CD4-positive, alpha-beta T cell treated with Interferon alpha-2 for 1 hour (primary cell): Measurements from ENCODE around the gene CTDSP1.

Experiments used
- DNase-seq, 2 donors: peaks; one replicate each; pipeline ENCODE4 v3.0.0-alpha.2; 2020 to 2022

The CTDSP1 gene

DNA sequence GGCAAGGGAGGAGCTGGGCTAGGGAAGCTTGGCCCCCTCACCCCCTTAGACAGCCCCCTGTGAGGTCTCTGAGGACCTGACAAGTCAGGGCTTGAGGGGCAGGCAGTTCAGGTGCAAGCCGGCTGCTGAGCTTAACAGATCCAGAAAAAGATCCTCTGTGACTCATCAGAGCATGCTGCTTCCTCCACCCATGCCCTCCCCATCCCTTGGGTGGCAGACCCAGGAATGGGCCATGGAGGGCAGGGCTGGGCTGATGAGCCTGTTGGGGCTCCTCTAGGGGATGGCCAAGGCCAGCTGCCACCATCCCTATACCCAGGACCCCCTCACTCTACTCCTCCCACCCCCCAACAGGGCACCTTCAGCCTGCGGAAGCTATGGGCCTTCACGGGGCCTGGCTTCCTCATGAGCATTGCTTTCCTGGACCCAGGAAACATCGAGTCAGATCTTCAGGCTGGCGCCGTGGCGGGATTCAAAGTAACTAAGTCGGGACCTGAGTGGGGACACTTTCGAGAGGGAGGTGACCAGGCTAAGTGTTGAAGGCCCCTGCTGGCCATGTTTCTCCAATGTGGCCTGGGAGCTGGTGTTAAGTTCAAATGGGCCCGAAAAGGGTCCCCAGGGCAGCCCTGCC lies 15.7 kb upstream of the CTDSP1 start:
- DNase-seq, result no peak

GRCh38 chr2:218384975-218385374 lies 14.7 kb upstream of the CTDSP1 start:
- no peak for DNase-seq

DNA sequence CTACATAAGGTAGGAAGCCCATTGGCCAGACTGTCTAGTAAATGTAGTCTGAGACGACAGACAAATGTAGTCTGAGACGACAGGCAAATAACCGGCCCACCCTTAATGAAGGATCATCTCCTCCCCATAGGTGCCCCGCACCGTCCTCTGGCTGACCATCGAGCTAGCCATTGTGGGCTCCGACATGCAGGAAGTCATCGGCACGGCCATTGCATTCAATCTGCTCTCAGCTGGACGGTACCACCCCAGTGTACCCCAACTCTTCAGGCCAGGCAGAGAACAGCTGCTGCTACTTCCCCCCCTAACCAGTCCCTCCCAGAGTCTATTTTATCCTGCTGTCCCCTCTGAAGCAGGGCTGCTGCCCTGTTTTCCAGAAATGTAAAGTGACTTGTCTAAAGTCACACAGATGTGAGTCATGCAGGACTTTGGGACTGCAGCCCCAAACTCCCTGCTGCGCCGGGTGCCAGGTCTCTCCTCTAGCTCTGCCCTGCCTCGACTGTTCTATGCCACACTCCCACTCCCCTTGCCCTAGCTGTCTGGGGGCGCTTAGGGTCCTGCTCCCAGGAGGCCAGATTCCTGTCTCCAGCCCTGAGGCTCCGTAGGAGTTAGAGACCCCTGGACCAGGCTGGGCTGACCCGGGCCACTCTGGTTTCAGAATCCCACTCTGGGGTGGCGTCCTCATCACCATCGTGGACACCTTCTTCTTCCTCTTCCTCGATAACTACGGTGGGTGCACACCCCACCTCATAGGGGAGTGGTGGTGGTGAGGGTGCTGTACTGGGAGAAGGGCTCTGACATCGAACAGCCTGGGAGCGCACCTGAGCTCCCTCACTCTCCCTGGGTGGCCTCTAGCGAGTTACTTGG lies 12.9 kb upstream of the CTDSP1 start:
- no peak for DNase-seq

DNA sequence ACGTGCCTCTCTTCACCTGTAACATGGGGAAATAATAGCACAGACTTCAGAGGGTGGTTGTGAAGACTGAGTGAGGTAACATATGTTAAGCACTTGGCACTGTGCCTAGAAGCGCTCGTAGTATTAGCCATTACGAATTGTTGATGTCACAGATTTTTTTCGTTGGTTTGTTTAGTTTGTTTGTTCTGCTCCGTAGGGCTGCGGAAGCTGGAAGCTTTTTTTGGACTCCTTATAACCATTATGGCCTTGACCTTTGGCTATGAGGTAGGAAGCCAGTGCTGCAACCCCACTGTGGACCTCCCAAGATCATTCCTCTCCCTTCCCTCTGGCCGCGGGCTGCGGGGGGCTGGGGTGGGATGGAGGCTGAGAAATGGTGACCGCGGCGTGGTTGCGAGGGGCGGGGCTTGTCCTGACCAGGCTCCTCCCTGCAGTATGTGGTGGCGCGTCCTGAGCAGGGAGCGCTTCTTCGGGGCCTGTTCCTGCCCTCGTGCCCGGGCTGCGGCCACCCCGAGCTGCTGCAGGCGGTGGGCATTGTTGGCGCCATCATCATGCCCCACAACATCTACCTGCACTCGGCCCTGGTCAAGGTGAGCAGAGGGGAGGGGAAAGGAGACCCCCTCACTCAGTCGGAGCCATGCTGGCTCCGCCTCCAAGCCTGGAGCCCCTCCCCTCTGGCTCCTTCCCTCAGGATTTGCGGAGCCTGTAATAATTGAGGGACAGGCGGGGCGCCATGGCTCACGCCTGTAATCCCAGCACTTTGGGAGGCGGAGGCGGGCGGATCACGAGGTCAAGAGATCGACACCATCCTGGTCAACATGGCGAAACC lies 12.1 kb upstream of the CTDSP1 start:
- peak in 1 of 2 donors; percentile 37 for DNase-seq

DNA sequence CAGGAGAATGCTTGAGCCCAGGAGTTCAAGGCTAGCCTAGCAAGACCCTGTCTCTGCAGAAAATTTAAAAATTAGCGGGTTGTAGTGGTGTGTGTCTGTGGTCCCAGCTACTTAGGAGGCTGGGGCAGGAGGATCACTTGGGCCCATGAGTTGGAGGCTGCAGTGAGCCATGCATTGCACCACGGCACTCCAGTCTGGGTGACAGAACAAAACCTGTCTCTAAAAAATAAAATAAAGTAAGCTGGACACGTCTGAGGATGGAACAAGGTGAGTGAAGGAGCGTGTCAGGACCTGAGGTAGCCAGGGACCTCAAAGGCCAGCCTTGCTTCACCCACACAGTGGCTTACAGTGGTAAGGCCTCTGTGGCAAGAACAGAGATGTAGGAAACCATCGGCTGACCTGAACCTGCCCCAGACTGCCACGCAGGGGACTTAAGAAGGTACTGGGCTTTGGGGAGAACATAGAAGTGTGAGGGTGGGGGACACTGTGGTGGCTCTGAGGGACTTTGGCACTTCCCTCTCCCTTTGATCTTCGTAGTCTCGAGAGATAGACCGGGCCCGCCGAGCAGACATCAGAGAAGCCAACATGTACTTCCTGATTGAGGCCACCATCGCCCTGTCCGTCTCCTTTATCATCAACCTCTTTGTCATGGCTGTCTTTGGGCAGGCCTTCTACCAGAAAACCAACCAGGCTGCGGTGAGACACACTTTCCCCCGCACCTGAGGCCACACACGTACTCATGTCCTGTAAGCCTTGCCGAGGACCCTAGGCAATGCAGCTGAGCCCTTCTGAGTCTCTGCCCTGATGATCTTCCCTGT lies 10.1 kb upstream of the CTDSP1 start:
- no peak for DNase-seq

DNA sequence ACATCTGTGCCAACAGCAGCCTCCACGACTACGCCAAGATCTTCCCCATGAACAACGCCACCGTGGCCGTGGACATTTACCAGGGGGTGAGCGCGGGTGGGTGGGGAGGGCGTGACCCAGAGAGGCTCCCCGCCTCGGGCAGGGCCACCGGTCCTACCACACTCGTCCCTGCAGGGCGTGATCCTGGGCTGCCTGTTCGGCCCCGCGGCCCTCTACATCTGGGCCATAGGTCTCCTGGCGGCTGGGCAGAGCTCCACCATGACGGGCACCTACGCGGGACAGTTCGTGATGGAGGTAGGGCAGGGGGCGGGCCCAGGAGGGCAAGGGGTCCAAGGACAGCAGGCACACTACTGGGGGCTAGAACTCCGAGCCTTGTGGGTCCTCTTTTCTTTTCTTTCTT lies 8.5 kb upstream of the CTDSP1 start:
- DNase-seq, result no peak

DNA sequence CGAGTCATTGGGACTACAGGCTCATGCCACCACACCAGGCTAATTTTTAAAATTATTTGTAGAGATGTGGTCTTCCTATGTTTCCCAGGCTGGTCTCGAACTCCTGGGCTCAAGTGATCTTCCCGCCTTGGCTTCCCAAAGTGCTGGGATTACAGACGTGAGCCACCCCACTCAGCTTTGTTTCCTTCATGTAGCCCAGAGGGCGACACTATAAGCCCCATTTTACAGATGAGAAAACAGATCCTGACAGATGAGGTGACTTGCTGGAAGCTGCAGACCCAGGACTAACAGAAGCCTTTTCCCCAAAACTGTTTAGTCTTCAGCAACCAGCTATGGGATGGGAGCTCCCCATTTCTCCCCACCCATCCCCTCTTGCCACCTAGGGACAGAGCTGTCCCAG lies 7.2 kb upstream of the CTDSP1 start:
- no peak for DNase-seq

- no peak for DNase-seq
Observed at GRCh38 chr2:218392891-218393462, 6.7 kb upstream of the CTDSP1 start.

- DNase-seq, result peak; percentile 28 to 51
Observed at GRCh38 chr2:218393750-218394290, 5.8 kb upstream of the CTDSP1 start.

DNA sequence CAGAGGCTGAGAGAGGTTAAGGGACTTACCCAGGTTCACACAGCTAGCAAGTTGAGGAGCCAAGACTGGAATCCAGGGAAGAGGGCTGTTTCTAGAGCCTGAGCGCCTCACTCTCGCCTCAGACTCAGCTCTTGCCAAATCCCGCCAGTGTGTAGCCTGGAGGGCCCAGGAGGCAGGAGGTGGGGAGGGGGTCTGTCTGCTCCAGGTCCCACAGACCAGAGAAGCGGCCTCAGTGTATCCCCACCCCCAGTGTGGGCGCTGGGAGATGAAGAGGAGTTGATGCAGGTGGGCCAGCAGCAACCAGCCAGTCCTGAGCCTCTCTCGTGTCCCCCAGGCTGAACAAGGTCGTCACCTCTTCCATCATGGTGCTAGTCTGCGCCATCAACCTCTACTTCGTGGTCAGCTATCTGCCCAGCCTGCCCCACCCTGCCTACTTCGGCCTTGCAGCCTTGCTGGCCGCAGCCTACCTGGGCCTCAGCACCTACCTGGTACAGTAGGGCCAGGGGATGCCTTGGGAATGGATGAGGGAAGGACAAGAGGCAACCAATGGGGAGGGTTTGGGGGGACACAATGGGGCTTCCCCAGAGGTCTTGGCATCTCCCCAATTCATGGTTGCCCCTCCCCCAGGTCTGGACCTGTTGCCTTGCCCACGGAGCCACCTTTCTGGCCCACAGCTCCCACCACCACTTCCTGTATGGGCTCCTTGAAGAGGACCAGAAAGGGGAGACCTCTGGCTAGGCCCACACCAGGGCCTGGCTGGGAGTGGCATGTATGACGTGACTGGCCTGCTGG lies 5.2 kb upstream of the CTDSP1 start:
- DNase-seq, result no peak

- DNase-seq, result no peak
Observed at GRCh38 chr2:218395090-218395444, 4.6 kb upstream of the CTDSP1 start.

GRCh38 chr2:218395456-218395825 lies 4.2 kb upstream of the CTDSP1 start:
- no peak for DNase-seq

DNA sequence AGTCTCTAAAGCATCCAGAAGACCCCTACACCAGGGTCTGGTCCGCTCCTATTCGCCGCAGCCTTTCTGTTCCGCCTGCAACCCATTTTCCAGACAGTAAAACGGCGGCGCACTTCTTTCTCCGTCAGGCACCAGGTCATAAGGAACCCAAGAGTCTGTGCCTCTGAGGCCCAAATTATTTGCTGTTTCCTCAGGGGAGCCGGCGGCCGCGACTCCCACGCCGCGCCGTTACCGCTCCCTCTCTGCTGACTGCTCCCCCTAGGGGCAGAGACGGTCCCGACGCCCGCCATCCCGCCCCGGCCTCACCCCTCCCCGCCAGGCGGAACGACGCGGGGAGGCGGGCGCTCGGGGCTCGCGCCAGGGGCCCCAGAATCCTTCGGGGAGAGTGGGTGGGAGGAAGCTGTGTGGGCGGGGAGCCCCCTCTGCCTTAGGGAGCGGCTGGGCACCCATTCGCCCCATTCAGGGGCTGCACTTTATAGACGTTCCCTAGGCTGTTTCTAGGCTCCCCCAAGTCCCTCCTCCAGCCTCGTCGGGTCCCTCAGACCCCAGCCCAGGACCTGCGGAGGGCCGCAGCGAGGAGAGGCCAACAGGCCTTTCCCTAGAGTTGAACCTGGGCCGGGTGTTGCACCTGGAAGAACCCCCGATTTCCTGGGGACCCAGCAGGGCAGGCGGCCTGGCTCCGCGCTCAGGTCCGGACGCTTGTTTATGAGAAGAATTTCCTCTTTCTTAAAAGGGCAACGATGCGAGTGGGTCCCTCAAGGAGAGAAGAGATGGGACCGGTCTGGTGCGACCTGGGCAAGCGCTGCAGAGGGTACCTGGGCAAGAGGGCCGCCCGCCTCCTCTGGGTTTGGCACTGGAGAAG lies 3.6 kb upstream of the CTDSP1 start:
- peak; percentile 95 to 97 for DNase-seq

DNA sequence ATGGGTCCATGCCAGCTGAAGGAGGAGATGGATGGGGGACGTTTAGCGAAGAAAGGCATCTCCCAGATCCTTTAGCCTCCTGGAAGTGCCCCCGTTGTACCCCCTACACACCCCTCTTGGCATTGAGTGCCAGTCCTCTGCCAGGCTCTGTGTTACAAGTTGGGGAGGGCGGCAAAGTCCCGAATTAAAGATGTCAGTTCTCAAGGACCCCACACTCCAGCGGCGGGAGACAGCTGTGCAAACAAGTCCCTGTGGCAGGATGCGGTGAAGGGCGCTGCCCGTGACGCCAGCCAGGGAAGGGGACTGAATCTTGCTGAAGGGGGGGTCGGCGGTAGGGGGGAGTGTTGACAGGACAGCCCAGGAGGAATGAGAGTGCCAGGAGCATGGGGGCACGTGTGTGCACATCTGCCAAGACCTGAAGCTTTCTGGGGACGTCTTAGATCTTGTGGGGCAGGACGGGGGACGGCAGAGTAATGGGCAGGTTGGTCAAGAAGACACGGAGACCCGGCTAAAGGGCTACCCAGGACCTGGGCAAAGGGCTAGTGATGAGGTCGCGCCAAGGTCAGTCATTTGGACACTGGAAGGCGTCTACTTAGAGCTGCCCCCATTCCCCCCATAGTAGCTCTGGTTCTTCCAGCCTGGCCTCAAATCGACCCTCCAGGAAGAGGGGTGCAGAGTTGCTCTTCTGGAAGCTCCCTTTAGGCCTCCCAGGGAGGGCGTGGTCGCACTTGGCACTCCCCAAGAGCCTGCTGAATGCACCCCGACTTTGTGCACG lies 2.8 kb upstream of the CTDSP1 start:
- peak; percentile 69 to 79 for DNase-seq

- no peak for DNase-seq
Observed at GRCh38 chr2:218397463-218397819, 2.2 kb upstream of the CTDSP1 start.

DNA sequence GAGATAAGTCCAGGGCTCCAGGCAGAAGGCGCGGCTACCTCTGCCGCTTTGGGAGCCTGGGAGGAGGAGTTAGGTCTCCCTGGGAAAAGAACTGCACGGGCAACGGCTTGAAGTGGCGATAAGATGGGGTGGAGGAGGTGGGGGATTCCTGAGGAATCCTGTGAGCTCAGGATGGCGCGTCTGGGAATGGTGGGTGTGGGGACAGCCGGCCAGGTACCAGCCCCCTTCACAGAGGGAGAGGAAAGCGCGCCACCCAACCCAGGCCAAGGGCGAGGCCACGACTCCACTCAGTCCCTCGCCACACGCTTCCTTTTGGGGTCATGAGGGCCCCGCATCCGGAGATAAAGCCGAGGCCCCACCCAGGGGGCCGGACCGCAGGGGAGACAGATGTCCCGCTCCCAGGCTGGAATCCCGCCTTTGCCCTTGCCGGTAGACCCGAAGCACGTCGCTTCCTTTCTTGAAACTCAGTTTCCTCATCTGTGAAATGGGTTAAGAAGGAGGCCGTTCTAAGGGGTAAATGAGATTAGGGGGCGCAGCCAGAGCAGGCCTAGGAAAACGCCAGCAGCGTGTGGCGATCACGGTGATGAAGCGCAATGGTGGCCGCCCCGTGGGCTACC lies 1.7 kb upstream of the CTDSP1 start:
- peak; percentile 49 to 69 for DNase-seq

GRCh38 chr2:218398437-218399390 lies 954 bp upstream of the CTDSP1 start:
- peak; percentile 72 to 77 for DNase-seq
